IMR-90 (cell line): ENCODE measurements around the gene WASHC3. TPM values are rescaled to one million over a fixed set of nuclear protein-coding genes. Genes with fewer than 3 reads are reported as not detected.

Experiments
- ATAC-seq: fragments of 200-7000 bp; cut with Tn5 transposase; 2 replicates; pipeline ENCODE4 v1.9.1; 2020; ENCODE audit warnings: low read depth, mild to moderate bottlenecking, moderate library complexity
- BruUV-seq: library from RNA; stranded (reverse); fragments of 400-500 nt; replicated peaks from 2 replicates; lab custom pipeline; 2021; lab: Mats Ljungman, UMichigan
- CTCF ChIA-PET: fragments of 300-600 bp; formaldehyde crosslinking; extraction: SDS; loops from one replicate; lab custom pipeline; 2021; ENCODE audit warnings: antibody characterized with exemption; lab: Yijun Ruan, JAX
- POLR2A ChIA-PET: fragments of 300-600 bp; sonication (Branson Sonifier 250); formaldehyde crosslinking; loops from one replicate; lab custom pipeline; 2022; ENCODE audit warnings: antibody characterized with exemption; ENCODE audit not compliant: unreplicated experiment; lab: Charles Lee
- DNase-seq: peaks from one replicate; pipeline ENCODE4 v3.0.0; 2013
- H2AFZ ChIP-seq: replicated peaks from 2 replicates; pipeline ENCODE3; 2013; ENCODE audit warnings: low read length, mild to moderate bottlenecking; ENCODE audit not compliant: poor library complexity
- H2AK5ac ChIP-seq: 2 replicates; pipeline ENCODE4 v1.6.1; 2013; ENCODE audit warnings: low read depth, low read length, inconsistent platforms
- H2AK9ac ChIP-seq: replicated peaks from 2 replicates; pipeline ENCODE3; 2013; ENCODE audit warnings: mild to moderate bottlenecking, low read depth, low read length, moderate library complexity; ENCODE audit not compliant: poor library complexity
- H2BK120ac ChIP-seq: 2 replicates; pipeline ENCODE4 v1.6.1; 2013; ENCODE audit warnings: low read depth, low read length, inconsistent platforms
- H2BK15ac ChIP-seq: 3 replicates; pipeline ENCODE4 v1.6.1; 2013; ENCODE audit warnings: low read depth, low read length, inconsistent platforms
- H2BK20ac ChIP-seq: 2 replicates; pipeline ENCODE4 v1.6.1; 2013; ENCODE audit warnings: low read depth, mild to moderate bottlenecking, inconsistent platforms, low read length, moderate library complexity
- H2BK5ac ChIP-seq: 2 replicates; pipeline ENCODE4 v1.6.1; 2013; ENCODE audit warnings: mild to moderate bottlenecking, low read depth, low read length, inconsistent platforms; ENCODE audit not compliant: poor library complexity, severe bottlenecking
- H3K14ac ChIP-seq: replicated peaks from 2 replicates; pipeline ENCODE4 v1.6.1; 2013; ENCODE audit warnings: low read depth, low read length, inconsistent platforms
- H3K18ac ChIP-seq: 2 replicates; pipeline ENCODE4 v1.6.1; 2013; ENCODE audit warnings: low read depth, low read length, control low read depth
- H3K23ac ChIP-seq: 2 replicates; pipeline ENCODE4 v1.6.1; 2013; ENCODE audit warnings: low read depth, low read length, inconsistent platforms
- H3K27ac ChIP-seq: 2 replicates; pipeline ENCODE4 v1.5.1; 2013; ENCODE audit warnings: mild to moderate bottlenecking, control low read depth, low read length; ENCODE audit not compliant: insufficient read depth
- H3K27me3 ChIP-seq: 2 replicates; pipeline ENCODE4 v1.6.1; 2013; ENCODE audit warnings: low read length; ENCODE audit not compliant: control insufficient read depth, insufficient read depth
- H3K36me3 ChIP-seq: 2 replicates; pipeline ENCODE4 v1.6.1; 2013; ENCODE audit warnings: low read length, mixed read lengths; ENCODE audit not compliant: control insufficient read depth, insufficient read depth
- H3K4ac ChIP-seq: 2 replicates; pipeline ENCODE4 v1.6.1; 2013; ENCODE audit warnings: low read depth, low read length, inconsistent platforms
- H3K4me1 ChIP-seq: 2 replicates; pipeline ENCODE4 v1.6.1; 2013; ENCODE audit warnings: low read length, mixed read lengths; ENCODE audit not compliant: control insufficient read depth, insufficient read depth
- H3K4me2 ChIP-seq: 2 replicates; pipeline ENCODE4 v1.6.1; 2013; ENCODE audit warnings: low read depth, mild to moderate bottlenecking, control low read depth, low read length, moderate library complexity
- H3K4me3 ChIP-seq: 2 replicates; pipeline ENCODE4 v1.5.1; 2013; ENCODE audit warnings: low read depth, mild to moderate bottlenecking, control low read depth, low read length, moderate library complexity; ENCODE audit not compliant: insufficient read depth
- H3K56ac ChIP-seq: 2 replicates; pipeline ENCODE4 v1.6.1; 2013; ENCODE audit warnings: low read length, inconsistent platforms; ENCODE audit not compliant: insufficient read depth; ENCODE audit errors: extremely low read depth
- H3K79me1 ChIP-seq, 2 experiments: 2 replicates each; pipeline ENCODE4 v1.6.1; 2013; ENCODE audit warnings: low read length in 2 of 2, inconsistent platforms in 1 of 2, low read depth in 1 of 2
- H3K9ac ChIP-seq: 2 replicates; pipeline ENCODE4 v1.6.1; 2013; ENCODE audit warnings: low read depth, low read length, control low read depth
- H3K9me1 ChIP-seq: 2 replicates; pipeline ENCODE4 v1.6.1; 2013; ENCODE audit warnings: low read length, inconsistent platforms; ENCODE audit not compliant: insufficient read depth
- H3K9me3 ChIP-seq: 2 replicates; pipeline ENCODE4 v1.6.1; 2013; ENCODE audit warnings: low read length; ENCODE audit not compliant: control insufficient read depth, insufficient read depth
- H4K20me1 ChIP-seq: 2 replicates; pipeline ENCODE4 v1.6.1; 2013; ENCODE audit warnings: low read length, inconsistent platforms; ENCODE audit not compliant: insufficient read depth
- H4K5ac ChIP-seq: 2 replicates; pipeline ENCODE4 v1.6.1; 2013; ENCODE audit warnings: mild to moderate bottlenecking, low read depth, low read length, control low read depth
- H4K8ac ChIP-seq, 2 experiments: 2 replicates each; pipeline ENCODE4 v1.6.1; 2013; ENCODE audit warnings: low read depth in 2 of 2, low read length in 2 of 2, control low read depth in 1 of 2, inconsistent platforms in 1 of 2
- H4K91ac ChIP-seq: 2 replicates; pipeline ENCODE4 v1.6.1; 2013; ENCODE audit warnings: low read depth, low read length, inconsistent platforms; ENCODE audit not compliant: insufficient read depth
- BHLHE40 ChIP-seq: fragments of 150-350 bp; IDR thresholded peaks from 2 replicates; pipeline ENCODE4 v1.6.1; 2016; ENCODE audit warnings: mild to moderate bottlenecking, low read depth, low read length
- CEBPB ChIP-seq: IDR thresholded peaks from 2 replicates; pipeline ENCODE4 v1.6.1; 2012; ENCODE audit warnings: low read depth, low read length, improper control_type of control experiment
- CHD1 ChIP-seq: IDR thresholded peaks from 2 replicates; pipeline ENCODE4 v1.6.1; 2012; ENCODE audit warnings: low read depth, low read length, improper control_type of control experiment
- FOS ChIP-seq: fragments of 150-350 bp; IDR thresholded peaks from 2 replicates; pipeline ENCODE4 v1.6.1; 2016; ENCODE audit warnings: low read depth, low read length
- MAFK ChIP-seq: IDR thresholded peaks from 2 replicates; pipeline ENCODE4 v1.6.1; 2012; ENCODE audit warnings: low read depth, low read length, improper control_type of control experiment
- MAZ ChIP-seq: IDR thresholded peaks from 2 replicates; pipeline ENCODE4 v1.6.1; 2012; ENCODE audit warnings: low read depth, mild to moderate bottlenecking, low read length, improper control_type of control experiment, moderate library complexity, borderline replicate concordance
- MXI1 ChIP-seq: IDR thresholded peaks from 2 replicates; pipeline ENCODE4 v1.6.1; 2012; ENCODE audit warnings: low read depth, mild to moderate bottlenecking, low read length, moderate library complexity, borderline replicate concordance
- NFE2L2 ChIP-seq: fragments of 150-350 bp; IDR thresholded peaks from 2 replicates; pipeline ENCODE4 v1.6.1; 2016; ENCODE audit warnings: low read depth, mild to moderate bottlenecking, low read length
- POLR2A ChIP-seq: IDR thresholded peaks from 2 replicates; pipeline ENCODE4 v1.6.1; 2012; ENCODE audit warnings: mild to moderate bottlenecking, low read depth, low read length
- RAD21 ChIP-seq: IDR thresholded peaks from 2 replicates; pipeline ENCODE4 v1.6.1; 2012; ENCODE audit warnings: low read length, improper control_type of control experiment
- RCOR1 ChIP-seq: IDR thresholded peaks from 2 replicates; pipeline ENCODE4 v1.6.1; 2012; ENCODE audit warnings: mild to moderate bottlenecking, low read length, improper control_type of control experiment; ENCODE audit not compliant: insufficient replicate concordance
- RFX5 ChIP-seq: IDR thresholded peaks from 2 replicates; pipeline ENCODE4 v1.8.0; 2012; ENCODE audit warnings: low read depth, mild to moderate bottlenecking, low read length, moderate library complexity
- SMC3 ChIP-seq: fragments of 150-350 bp; IDR thresholded peaks from 2 replicates; pipeline ENCODE4 v1.6.1; 2016; ENCODE audit warnings: low read depth, mild to moderate bottlenecking, antibody characterized with exemption, low read length, moderate library complexity
- WGBS, 2 experiments: methylation state at CpG; one replicate each; pipeline versions ENCODE4 v1.1.5 to v1.1.7; 2013; ENCODE audit warnings: missing lambda C conversion rate in 2 of 2; ENCODE audit not compliant: insufficient read length in 1 of 2; ENCODE audit errors: extremely low coverage in 2 of 2; 5-methylcytosine and 5-hydroxymethylcytosine counted together
- dilution Hi-C: fragments of 300-500 bp; cut with HindIII; formaldehyde crosslinking; loops from one replicate; pipeline ENCODE4 v1.14.3; 2018; ENCODE audit warnings: low sequenced_read_pairs; ENCODE audit not compliant: unreplicated experiment
- in situ Hi-C: fragments of 300-500 bp; cut with MboI; formaldehyde crosslinking; loops from 3 replicates; pipeline ENCODE4 v1.14.3; 2019; ENCODE audit warnings: low sequenced_read_pairs, inconsistent platforms, mixed read lengths
- intact Hi-C: fragments of 100-400 bp; cut with micrococcal nuclease; formaldehyde crosslinking; loops from 2 replicates; pipeline ENCODE4 v1.10.0; 2022
- polyA plus RNA-seq, 3 experiments: library from polyadenylated mRNA; depleted of rRNA; stranded (reverse); fragments of >200 nt; gene quantifications; 2 replicates each; pipeline ENCODE4 v1.2.3, GENCODE V29; 2012; ENCODE audit warnings: low replicate concordance in 1 of 3
- total RNA-seq: library from RNA; depleted of rRNA; stranded (reverse); fragments of >200 nt; gene quantifications from 2 replicates; pipeline ENCODE4 v1.2.3, GENCODE V29; 2012
- TF ChIP-seq, protein P1 (sequence below): fragments of 150-350 bp; IDR thresholded peaks from 2 replicates; pipeline ENCODE4 v1.6.1; 2016; ENCODE audit warnings: low read depth, mild to moderate bottlenecking, low read length, moderate library complexity, borderline replicate concordance
- TF ChIP-seq, protein P2 (sequence below): fragments of 150-350 bp; IDR thresholded peaks from 2 replicates; pipeline ENCODE4 v1.6.1; 2017; ENCODE audit warnings: mild to moderate bottlenecking, antibody characterized with exemption, low read length, low read depth
- TF ChIP-seq, protein P3 (sequence below): conservative IDR thresholded peaks from 2 replicates; pipeline ENCODE4 v1.5.1; 2012; ENCODE audit warnings: mild to moderate bottlenecking, low read depth, low read length, improper control_type of control experiment

Gene WASHC3
- total and polyA plus RNA-seq, 2 of the 4 experiments (the other 2 are of a cell fraction): 54.8 to 87.1 TPM

GRCh38 chr12:102022286-102022685 is 39.5 kb downstream of the WASHC3 start:
- dilution Hi-C loops: no loop called here
- H2BK120ac ChIP-seq: no peak overlapping the region
- no peak overlapping the region for H3K9ac ChIP-seq
- H2AFZ ChIP-seq: no peak overlapping the region
- in situ Hi-C loops: no loop called here
- DNase-seq (no peak), ATAC-seq (no peak)
- H3K9me1 ChIP-seq: no peaks in the 10 kb centered on the region; the same call in 1 of the 2 replicates
- H3K27ac ChIP-seq: no peak overlapping the region
- no CpG with 5 or more reads among the region's 1 CpG for WGBS, 2 experiments
- H3K14ac ChIP-seq: no peak overlapping the region
- H2BK20ac ChIP-seq: no peak overlapping the region
- peaks cover 5% of the 10 kb centered on the region for H3K4me1 ChIP-seq
- H3K23ac ChIP-seq: no peak overlapping the region
- no TSS peak for BruUV-seq
- H3K9me3 ChIP-seq: no peaks in the 10 kb centered on the region
- H3K4me3 ChIP-seq: no peak overlapping the region
- no peak overlapping the region for H2AK9ac ChIP-seq
- intact Hi-C loops: no loop called here
- no peak overlapping the region for H4K8ac ChIP-seq
- no peak overlapping the region for H3K4me2 ChIP-seq
- no peak overlapping the region for H3K4ac ChIP-seq
- no peaks in the 10 kb centered on the region for H3K27me3 ChIP-seq
- no peak overlapping the region for H2BK15ac ChIP-seq
- H3K18ac ChIP-seq: no peak overlapping the region
- no peaks in the 10 kb centered on the region for H3K79me1 ChIP-seq
- no peak overlapping the region for H4K5ac ChIP-seq
- H4K91ac ChIP-seq: no peak overlapping the region
- H2BK5ac ChIP-seq: no peak overlapping the region
- CTCF ChIA-PET: interaction anchor here (0.7 kb wide), 1 partner anchor 82 kb away, joined by 3 read pairs; no protein-coding TSS in a partner anchor
- H3K36me3 ChIP-seq: no peaks in the 10 kb centered on the region
- TF ChIP-seq, protein P1, sequence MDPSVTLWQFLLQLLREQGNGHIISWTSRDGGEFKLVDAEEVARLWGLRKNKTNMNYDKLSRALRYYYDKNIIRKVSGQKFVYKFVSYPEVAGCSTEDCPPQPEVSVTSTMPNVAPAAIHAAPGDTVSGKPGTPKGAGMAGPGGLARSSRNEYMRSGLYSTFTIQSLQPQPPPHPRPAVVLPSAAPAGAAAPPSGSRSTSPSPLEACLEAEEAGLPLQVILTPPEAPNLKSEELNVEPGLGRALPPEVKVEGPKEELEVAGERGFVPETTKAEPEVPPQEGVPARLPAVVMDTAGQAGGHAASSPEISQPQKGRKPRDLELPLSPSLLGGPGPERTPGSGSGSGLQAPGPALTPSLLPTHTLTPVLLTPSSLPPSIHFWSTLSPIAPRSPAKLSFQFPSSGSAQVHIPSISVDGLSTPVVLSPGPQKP: no peak
- TF ChIP-seq NFE2L2 (no peak), POLR2A (no peak), MAZ (no peak), BHLHE40 (no peak), CHD1 (no peak), MXI1 (no peak), RAD21 (no peak), SMC3 (no peak), FOS (no peak), RCOR1 (no peak), CEBPB (no peak), RFX5 (no peak), MAFK (no peak)
- TF ChIP-seq, protein P2, sequence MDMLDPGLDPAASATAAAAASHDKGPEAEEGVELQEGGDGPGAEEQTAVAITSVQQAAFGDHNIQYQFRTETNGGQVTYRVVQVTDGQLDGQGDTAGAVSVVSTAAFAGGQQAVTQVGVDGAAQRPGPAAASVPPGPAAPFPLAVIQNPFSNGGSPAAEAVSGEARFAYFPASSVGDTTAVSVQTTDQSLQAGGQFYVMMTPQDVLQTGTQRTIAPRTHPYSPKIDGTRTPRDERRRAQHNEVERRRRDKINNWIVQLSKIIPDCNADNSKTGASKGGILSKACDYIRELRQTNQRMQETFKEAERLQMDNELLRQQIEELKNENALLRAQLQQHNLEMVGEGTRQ: no peak
- TF ChIP-seq, protein P3, sequence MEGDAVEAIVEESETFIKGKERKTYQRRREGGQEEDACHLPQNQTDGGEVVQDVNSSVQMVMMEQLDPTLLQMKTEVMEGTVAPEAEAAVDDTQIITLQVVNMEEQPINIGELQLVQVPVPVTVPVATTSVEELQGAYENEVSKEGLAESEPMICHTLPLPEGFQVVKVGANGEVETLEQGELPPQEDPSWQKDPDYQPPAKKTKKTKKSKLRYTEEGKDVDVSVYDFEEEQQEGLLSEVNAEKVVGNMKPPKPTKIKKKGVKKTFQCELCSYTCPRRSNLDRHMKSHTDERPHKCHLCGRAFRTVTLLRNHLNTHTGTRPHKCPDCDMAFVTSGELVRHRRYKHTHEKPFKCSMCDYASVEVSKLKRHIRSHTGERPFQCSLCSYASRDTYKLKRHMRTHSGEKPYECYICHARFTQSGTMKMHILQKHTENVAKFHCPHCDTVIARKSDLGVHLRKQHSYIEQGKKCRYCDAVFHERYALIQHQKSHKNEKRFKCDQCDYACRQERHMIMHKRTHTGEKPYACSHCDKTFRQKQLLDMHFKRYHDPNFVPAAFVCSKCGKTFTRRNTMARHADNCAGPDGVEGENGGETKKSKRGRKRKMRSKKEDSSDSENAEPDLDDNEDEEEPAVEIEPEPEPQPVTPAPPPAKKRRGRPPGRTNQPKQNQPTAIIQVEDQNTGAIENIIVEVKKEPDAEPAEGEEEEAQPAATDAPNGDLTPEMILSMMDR: no peak
- H4K20me1 ChIP-seq: no peaks in the 10 kb centered on the region
- POLR2A ChIA-PET: no interaction called here
- H3K56ac ChIP-seq: no peak overlapping the region
- H2AK5ac ChIP-seq: no peak overlapping the region
